Activated B cell treated with CpG ODN at 0.5 μM for 24 hours (primary cell): ENCODE results near the gene SNX13. TPM values are rescaled to one million over a fixed set of nuclear protein-coding genes. Genes with fewer than 3 reads are reported as not detected.

ENCODE experiments used
- ATAC-seq: fragments of 200-7000 bp; cut with Tn5 transposase; one replicate; pipeline ENCODE4 v1.10.0; 2021; ENCODE audit warnings: low read depth, mild to moderate bottlenecking, moderate library complexity
- CTCF ChIA-PET: fragments of 350-600 bp; sonication (Branson Sonifier 250); formaldehyde crosslinking; loops from one replicate; lab custom pipeline; 2021; ENCODE audit warnings: antibody characterized with exemption; lab: Charles Lee
- POLR2A ChIA-PET: fragments of 350-600 bp; sonication (Branson Sonifier 250); formaldehyde crosslinking; loops from one replicate; lab custom pipeline; 2021; ENCODE audit warnings: antibody characterized with exemption; lab: Charles Lee
- DNase-seq: peaks from one replicate; pipeline ENCODE4 v3.0.0; 2022
- H3K27ac Mint-ChIP-seq: one replicate; pipeline ENCODE4 v1.8.0; 2020; ENCODE audit warnings: mixed read lengths
- H3K27me3 Mint-ChIP-seq: one replicate; pipeline ENCODE4 v1.8.0; 2021; ENCODE audit warnings: mixed read lengths
- H3K36me3 Mint-ChIP-seq: one replicate; pipeline ENCODE4 v1.8.0; 2021; ENCODE audit warnings: low read depth, mixed read lengths
- H3K4me1 Mint-ChIP-seq: one replicate; pipeline ENCODE4 v1.8.0; 2021; ENCODE audit warnings: mixed read lengths
- H3K4me3 Mint-ChIP-seq: one replicate; pipeline ENCODE4 v1.8.0; 2020; ENCODE audit warnings: mild to moderate bottlenecking, mixed read lengths
- H3K9me3 Mint-ChIP-seq: one replicate; pipeline ENCODE4 v1.8.0; 2020; ENCODE audit warnings: mixed read lengths
- CTCF ChIP-seq: fragments of 200-600 bp; IDR thresholded peaks from one replicate; pipeline ENCODE4 v1.8.0; 2022; ENCODE audit warnings: antibody characterized with exemption, mild to moderate bottlenecking
- intact Hi-C: fragments of 100-400 bp; cut with micrococcal nuclease; formaldehyde crosslinking; loops from one replicate; pipeline ENCODE4 v1.15.1; 2024
- total RNA-seq: library from RNA; stranded (reverse); gene quantifications from 2 replicates; pipeline ENCODE4 v1.2.3, GENCODE V29; 2022

The SNX13 gene
- total RNA-seq, 1 donor from 2014 or later = 46.5 TPM

- ATAC-seq (no peak), DNase-seq (no peak)
- ChIA-PET POLR2A (no interaction called here), CTCF (no interaction called here)
- TF ChIP-seq CTCF = no peak
- Mint-ChIP-seq H3K27ac (no peak overlapping the region), H3K36me3 (peaks cover 66% of the 10 kb centered on the region), H3K4me1 (no peaks in the 10 kb centered on the region), H3K9me3 (no peaks in the 10 kb centered on the region), H3K4me3 (no peak overlapping the region), H3K27me3 (no peaks in the 10 kb centered on the region)
- intact Hi-C loops = no loop called here
These were observed 61.7 kb downstream of the SNX13 start for GRCh38 chr7:17878627-17879026.

GRCh38 chr7:17871815-17872533 is 68.3 kb downstream of the SNX13 start:
- H3K9me3 Mint-ChIP-seq = no peaks in the 10 kb centered on the region
- intact Hi-C loops = no loop called here
- DNase-seq (no peak), ATAC-seq (no peak)
- ChIA-PET POLR2A (no interaction called here), CTCF (no interaction called here)
- no peaks in the 10 kb centered on the region for H3K27me3 Mint-ChIP-seq
- H3K4me3 Mint-ChIP-seq = no peak overlapping the region
- H3K36me3 Mint-ChIP-seq = peaks cover 72% of the 10 kb centered on the region
- no peak for TF ChIP-seq CTCF
- H3K27ac Mint-ChIP-seq = no peak overlapping the region
- no peaks in the 10 kb centered on the region for H3K4me1 Mint-ChIP-seq

GRCh38 chr7:17870406-17870805 is 69.9 kb downstream of the SNX13 start:
- Mint-ChIP-seq H3K27me3 (no peaks in the 10 kb centered on the region), H3K9me3 (peaks cover 7% of the 10 kb centered on the region), H3K27ac (no peak overlapping the region), H3K4me1 (no peaks in the 10 kb centered on the region), H3K4me3 (no peak overlapping the region), H3K36me3 (peaks cover 80% of the 10 kb centered on the region)
- DNase-seq (no peak), ATAC-seq (no peak)
- intact Hi-C loops = no loop called here
- CTCF ChIA-PET = no interaction called here
- no peak for TF ChIP-seq CTCF
- POLR2A ChIA-PET = no interaction called here

- ATAC-seq (no peak), DNase-seq (no peak)
- Mint-ChIP-seq H3K36me3 (peaks cover 87% of the 10 kb centered on the region), H3K4me3 (no peak overlapping the region), H3K27ac (no peak overlapping the region), H3K27me3 (no peaks in the 10 kb centered on the region), H3K4me1 (no peaks in the 10 kb centered on the region), H3K9me3 (peaks cover 10% of the 10 kb centered on the region)
- ChIA-PET POLR2A (no interaction called here), CTCF (no interaction called here)
- intact Hi-C loops = no loop called here
- no peak for TF ChIP-seq CTCF
These were observed 76.5 kb downstream of the SNX13 start for GRCh38 chr7:17863809-17864143.

- Mint-ChIP-seq H3K36me3 (peaks cover 85% of the 10 kb centered on the region), H3K4me3 (no peak overlapping the region), H3K27me3 (no peaks in the 10 kb centered on the region), H3K9me3 (peaks cover 10% of the 10 kb centered on the region), H3K4me1 (no peaks in the 10 kb centered on the region), H3K27ac (no peak overlapping the region)
- ChIA-PET POLR2A (no interaction called here), CTCF (no interaction called here)
- intact Hi-C loops = no loop called here
- ATAC-seq = no peak
- no peak for DNase-seq
- TF ChIP-seq CTCF = no peak
These were observed 77.0 kb downstream of the SNX13 start for GRCh38 chr7:17863095-17863808.
